ENCODE data around the gene TIE1. TPM values are rescaled to one million over a fixed set of nuclear protein-coding genes. Genes with fewer than 3 reads are reported as not detected.

Gene TIE1
- total RNA-seq, 6 experiments from 2014 or later = 0.33 to 1.2 (median 0.54) TPM; not detected in 1

DNA sequence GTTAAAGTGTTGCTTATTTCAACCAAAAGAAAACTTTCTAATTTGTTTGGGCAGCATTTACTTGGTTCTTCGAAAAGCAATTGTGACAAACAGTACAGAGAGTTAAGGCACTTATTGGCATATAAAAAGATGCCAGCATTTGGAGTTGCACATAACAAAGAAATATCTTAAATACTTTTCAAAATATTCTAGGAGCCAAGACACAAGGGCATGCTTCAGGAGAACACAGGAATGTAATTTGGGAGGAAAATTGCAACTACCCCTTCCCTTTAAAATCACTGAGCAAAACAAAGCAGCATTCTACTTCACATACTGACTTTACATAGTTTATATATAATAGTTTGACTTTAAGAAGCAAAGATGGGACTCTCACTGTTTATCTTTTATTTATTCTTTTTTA lies 4.6 kb upstream of the TIE1 start:
- peaks cover 2% of the 10 kb centered on the region; the same call in 1 of the 2 replicates for H3K27me3 Mint-ChIP-seq (ENCODE audit: insufficient read depth)
- H3K4me3 Mint-ChIP-seq = no peak overlapping the region
- no peak for DNase-seq
- no peak overlapping the region for H3K27ac Mint-ChIP-seq
- H3K9me3 Mint-ChIP-seq = no peaks in the 10 kb centered on the region
- TF ChIP-seq, protein P1, sequence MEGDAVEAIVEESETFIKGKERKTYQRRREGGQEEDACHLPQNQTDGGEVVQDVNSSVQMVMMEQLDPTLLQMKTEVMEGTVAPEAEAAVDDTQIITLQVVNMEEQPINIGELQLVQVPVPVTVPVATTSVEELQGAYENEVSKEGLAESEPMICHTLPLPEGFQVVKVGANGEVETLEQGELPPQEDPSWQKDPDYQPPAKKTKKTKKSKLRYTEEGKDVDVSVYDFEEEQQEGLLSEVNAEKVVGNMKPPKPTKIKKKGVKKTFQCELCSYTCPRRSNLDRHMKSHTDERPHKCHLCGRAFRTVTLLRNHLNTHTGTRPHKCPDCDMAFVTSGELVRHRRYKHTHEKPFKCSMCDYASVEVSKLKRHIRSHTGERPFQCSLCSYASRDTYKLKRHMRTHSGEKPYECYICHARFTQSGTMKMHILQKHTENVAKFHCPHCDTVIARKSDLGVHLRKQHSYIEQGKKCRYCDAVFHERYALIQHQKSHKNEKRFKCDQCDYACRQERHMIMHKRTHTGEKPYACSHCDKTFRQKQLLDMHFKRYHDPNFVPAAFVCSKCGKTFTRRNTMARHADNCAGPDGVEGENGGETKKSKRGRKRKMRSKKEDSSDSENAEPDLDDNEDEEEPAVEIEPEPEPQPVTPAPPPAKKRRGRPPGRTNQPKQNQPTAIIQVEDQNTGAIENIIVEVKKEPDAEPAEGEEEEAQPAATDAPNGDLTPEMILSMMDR (IDR thresholded peaks at IDR 0.05) = no peak
- H3K4me1 Mint-ChIP-seq (ENCODE audit: low read depth) = peaks cover 25% of the 10 kb centered on the region
- H3K36me3 Mint-ChIP-seq (ENCODE audit: low read depth) = no peaks in the 10 kb centered on the region

DNA sequence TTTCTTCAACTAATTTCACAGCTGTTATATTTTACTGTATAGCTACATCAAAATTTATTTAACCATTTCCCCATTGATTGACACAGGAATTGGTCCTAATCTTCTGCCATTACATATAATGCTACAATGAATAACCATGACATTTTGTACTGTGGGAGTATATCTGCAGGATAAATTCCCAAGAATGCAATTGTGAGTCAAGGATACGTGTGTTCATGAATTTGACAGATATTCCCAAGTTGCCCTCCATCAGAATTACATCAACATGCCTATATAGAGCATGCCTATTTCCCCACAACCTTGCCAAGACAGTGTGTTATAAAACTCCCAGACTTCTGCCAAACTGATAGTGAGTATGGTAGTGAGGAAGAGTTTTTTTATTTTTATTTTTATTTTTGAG lies 2.7 kb upstream of the TIE1 start:
- H3K4me1 Mint-ChIP-seq (ENCODE audit: low read depth) = peaks cover 26% of the 10 kb centered on the region
- no peak overlapping the region for H3K4me3 Mint-ChIP-seq
- TF ChIP-seq, protein P1 (IDR thresholded peaks at IDR 0.05) = no peak
- H3K27ac Mint-ChIP-seq = no peak overlapping the region
- H3K27me3 Mint-ChIP-seq (ENCODE audit: insufficient read depth) = peaks cover 7% of the 10 kb centered on the region; the same call in 1 of the 2 replicates
- H3K9me3 Mint-ChIP-seq = no peaks in the 10 kb centered on the region
- no peak for DNase-seq
- H3K36me3 Mint-ChIP-seq (ENCODE audit: low read depth) = no peaks in the 10 kb centered on the region

DNA sequence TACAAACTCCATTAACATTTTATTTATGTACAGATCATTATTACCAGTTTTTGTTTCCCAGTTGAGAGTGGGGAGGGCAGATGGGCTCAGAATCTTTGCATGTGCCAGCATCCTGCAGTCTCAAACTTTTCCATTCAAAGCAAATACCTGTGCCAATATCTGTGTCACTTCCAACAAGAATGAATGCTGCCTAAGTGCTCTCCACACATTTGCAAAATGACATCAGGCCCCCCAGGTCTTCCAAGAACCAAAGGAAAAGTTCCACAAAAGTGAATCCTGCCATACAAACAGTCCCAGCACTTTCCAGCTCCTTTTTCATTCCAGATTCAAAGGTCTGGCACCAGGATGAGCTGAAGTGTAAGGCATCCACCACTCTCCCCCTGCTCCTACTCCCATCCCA lies 1.7 kb upstream of the TIE1 start:
- TF ChIP-seq, protein P1 (IDR thresholded peaks at IDR 0.05) = no peak
- H3K27me3 Mint-ChIP-seq (ENCODE audit: insufficient read depth) = peaks cover 15% of the 10 kb centered on the region; the same call in 1 of the 2 replicates
- H3K27ac Mint-ChIP-seq = no peak overlapping the region
- H3K4me3 Mint-ChIP-seq = no peak overlapping the region
- DNase-seq = no peak
- H3K4me1 Mint-ChIP-seq (ENCODE audit: low read depth) = peaks cover 23% of the 10 kb centered on the region
- no peaks in the 10 kb centered on the region for H3K9me3 Mint-ChIP-seq
- H3K36me3 Mint-ChIP-seq (ENCODE audit: low read depth) = no peaks in the 10 kb centered on the region

GRCh38 chr1:43302201-43302600 lies 1.4 kb downstream of the TIE1 start:
- Mint-ChIP-seq H3K36me3 (ENCODE audit: low read depth) (no peaks in the 10 kb centered on the region), H3K9me3 (no peaks in the 10 kb centered on the region), H3K27ac (no peak overlapping the region), H3K4me1 (ENCODE audit: low read depth) (peaks cover 6% of the 10 kb centered on the region), H3K27me3 (ENCODE audit: insufficient read depth) (peaks cover 31% of the 10 kb centered on the region), H3K4me3 (no peak overlapping the region)
- no peak for DNase-seq
- TF ChIP-seq, protein P1 (IDR thresholded peaks at IDR 0.05) = no peak

GRCh38 chr1:43302721-43303470 lies 2.1 kb downstream of the TIE1 start:
- H3K4me3 Mint-ChIP-seq = no peak overlapping the region
- no peaks in the 10 kb centered on the region for H3K36me3 Mint-ChIP-seq (ENCODE audit: low read depth)
- DNase-seq = no peak

More at GRCh38 chr1:43302721-43303470, 2.1 kb downstream of the TIE1 start:
- H3K27ac Mint-ChIP-seq = no peak overlapping the region
- H3K27me3 Mint-ChIP-seq (ENCODE audit: insufficient read depth) = peaks cover 36% of the 10 kb centered on the region
- no peaks in the 10 kb centered on the region for H3K9me3 Mint-ChIP-seq
- peaks cover 6% of the 10 kb centered on the region for H3K4me1 Mint-ChIP-seq (ENCODE audit: low read depth)
- TF ChIP-seq, protein P1 (IDR thresholded peaks at IDR 0.05) = no peak

Data from HFFc6 (cell line).